ENCODE data around the gene ARMC5. TPM values are rescaled to one million over a fixed set of nuclear protein-coding genes. Genes with fewer than 3 reads are reported as not detected.
A peak's percentile ranks its signal among the peaks of the same experiment; 100 is the strongest.
"Not testable (repeated sequence)": the region's sequence is repeated elsewhere in the genome, so short reads cannot be mapped to it uniquely, and the experiment has no call there.

The ARMC5 gene
- total RNA-seq, 1 experiment from 2014 or later, result 10.1 TPM

DNA sequence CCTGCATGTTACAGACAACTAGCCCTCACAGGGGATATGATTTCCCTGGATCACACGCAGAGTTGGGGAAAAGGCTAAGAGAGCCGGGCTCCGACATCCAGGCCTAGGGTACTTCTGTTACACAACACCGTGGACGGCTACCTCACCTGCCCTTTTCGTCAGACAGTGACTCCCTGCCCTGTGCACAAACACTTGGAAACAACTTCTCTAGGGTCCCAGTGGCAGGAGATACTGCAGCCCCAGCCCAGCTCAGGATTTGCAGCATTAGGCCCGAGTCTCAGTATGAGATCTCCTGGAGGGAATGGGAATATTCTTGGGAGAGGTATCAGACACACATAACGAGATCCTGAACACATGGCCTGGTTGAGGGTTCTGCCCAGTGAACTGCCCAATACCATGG is 40.6 kb downstream of the ARMC5 start:
- DNase-seq (ENCODE audit: unreplicated experiment), result no peak
- H3K27me3 Mint-ChIP-seq (ENCODE audit: insufficient read depth, unreplicated experiment), result no peaks in the 10 kb centered on the region
- H3K4me1 Mint-ChIP-seq (ENCODE audit: insufficient read depth, unreplicated experiment), result no peaks in the 10 kb centered on the region
- ChIA-PET POLR2A (interaction anchor here (2.0 kb wide), 1 partner anchor 8 kb away, joined by 15 read pairs; the partner anchor contains the start of gene RUSF1), CTCF (interaction anchor here (0.6 kb wide), 1 partner anchor 9 kb away, joined by 3 read pairs; no protein-coding TSS in a partner anchor)
- H3K36me3 Mint-ChIP-seq (ENCODE audit: insufficient read depth, unreplicated experiment), result peaks cover 29% of the 10 kb centered on the region
- intact Hi-C loops (cut with micrococcal nuclease), result no loop called here
- H3K4me3 Mint-ChIP-seq (ENCODE audit: unreplicated experiment), result no peak overlapping the region
- no peak overlapping the region for H3K27ac Mint-ChIP-seq (ENCODE audit: low read depth, unreplicated experiment)
- TF ChIP-seq, protein P1, sequence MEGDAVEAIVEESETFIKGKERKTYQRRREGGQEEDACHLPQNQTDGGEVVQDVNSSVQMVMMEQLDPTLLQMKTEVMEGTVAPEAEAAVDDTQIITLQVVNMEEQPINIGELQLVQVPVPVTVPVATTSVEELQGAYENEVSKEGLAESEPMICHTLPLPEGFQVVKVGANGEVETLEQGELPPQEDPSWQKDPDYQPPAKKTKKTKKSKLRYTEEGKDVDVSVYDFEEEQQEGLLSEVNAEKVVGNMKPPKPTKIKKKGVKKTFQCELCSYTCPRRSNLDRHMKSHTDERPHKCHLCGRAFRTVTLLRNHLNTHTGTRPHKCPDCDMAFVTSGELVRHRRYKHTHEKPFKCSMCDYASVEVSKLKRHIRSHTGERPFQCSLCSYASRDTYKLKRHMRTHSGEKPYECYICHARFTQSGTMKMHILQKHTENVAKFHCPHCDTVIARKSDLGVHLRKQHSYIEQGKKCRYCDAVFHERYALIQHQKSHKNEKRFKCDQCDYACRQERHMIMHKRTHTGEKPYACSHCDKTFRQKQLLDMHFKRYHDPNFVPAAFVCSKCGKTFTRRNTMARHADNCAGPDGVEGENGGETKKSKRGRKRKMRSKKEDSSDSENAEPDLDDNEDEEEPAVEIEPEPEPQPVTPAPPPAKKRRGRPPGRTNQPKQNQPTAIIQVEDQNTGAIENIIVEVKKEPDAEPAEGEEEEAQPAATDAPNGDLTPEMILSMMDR (IDR thresholded peaks at IDR 0.05; ENCODE audit: unreplicated experiment), result no peak
- no peaks in the 10 kb centered on the region for H3K9me3 Mint-ChIP-seq (ENCODE audit: unreplicated experiment)
- no TSS peak for BruUV-seq (replicated peaks)

DNA sequence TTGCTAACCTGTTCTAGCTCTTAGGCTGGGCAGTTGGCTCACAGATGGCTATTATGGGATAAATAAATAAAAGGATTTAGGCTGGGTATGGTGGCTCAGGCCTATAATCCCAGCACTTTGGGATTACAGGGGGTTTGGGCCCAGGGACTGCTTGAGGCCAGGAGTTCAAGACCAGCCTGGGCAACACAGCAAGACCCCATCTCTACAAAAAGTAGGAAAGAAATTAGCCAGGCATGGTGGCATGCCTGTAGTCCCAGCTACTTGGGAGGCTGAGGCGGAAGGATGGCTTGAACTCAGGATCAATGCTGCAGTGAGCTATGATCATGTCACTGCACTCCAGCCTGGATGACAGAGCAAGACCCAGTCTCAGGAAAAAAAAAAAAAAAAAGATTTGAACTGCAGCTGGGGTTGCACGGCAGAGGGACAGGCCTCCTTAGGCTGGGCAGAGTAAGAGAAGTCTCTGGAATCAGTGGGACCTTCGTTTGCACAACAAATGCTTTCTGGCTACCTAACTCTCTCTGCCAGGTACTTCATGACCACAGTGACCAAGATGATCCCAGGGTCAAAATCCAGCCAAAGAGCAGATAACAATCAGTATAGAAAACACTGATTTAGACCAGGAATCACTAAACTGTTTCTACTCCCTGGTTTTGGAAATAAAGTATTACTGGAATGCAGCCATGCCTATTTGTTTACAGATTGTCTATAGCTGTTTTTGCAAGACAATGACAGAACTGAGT is 42.1 kb downstream of the ARMC5 start:
- CTCF ChIA-PET, result interaction anchor here (0.9 to 2.0 kb wide), 3 partner anchors 41 to 192 kb away, joined by 3 to 6 read pairs (median 4); no protein-coding TSS in a partner anchor
- TF ChIP-seq, protein P1 (IDR thresholded peaks at IDR 0.05; ENCODE audit: unreplicated experiment), result no peak
- H3K36me3 Mint-ChIP-seq (ENCODE audit: insufficient read depth, unreplicated experiment), result peaks cover 22% of the 10 kb centered on the region
- no peak overlapping the region for H3K4me3 Mint-ChIP-seq (ENCODE audit: unreplicated experiment)
- no TSS peak for BruUV-seq (replicated peaks)
- intact Hi-C loops (cut with micrococcal nuclease), result no loop called here
- no peak for DNase-seq (ENCODE audit: unreplicated experiment)
- no peaks in the 10 kb centered on the region for H3K27me3 Mint-ChIP-seq (ENCODE audit: insufficient read depth, unreplicated experiment)
- POLR2A ChIA-PET, result interaction anchor here (0.6 kb wide), 1 partner anchor 344 kb away, joined by 5 read pairs; no protein-coding TSS in a partner anchor
- H3K4me1 Mint-ChIP-seq (ENCODE audit: insufficient read depth, unreplicated experiment), result no peaks in the 10 kb centered on the region
- H3K27ac Mint-ChIP-seq (ENCODE audit: low read depth, unreplicated experiment), result no peak overlapping the region
- H3K9me3 Mint-ChIP-seq (ENCODE audit: unreplicated experiment), result no peaks in the 10 kb centered on the region

DNA sequence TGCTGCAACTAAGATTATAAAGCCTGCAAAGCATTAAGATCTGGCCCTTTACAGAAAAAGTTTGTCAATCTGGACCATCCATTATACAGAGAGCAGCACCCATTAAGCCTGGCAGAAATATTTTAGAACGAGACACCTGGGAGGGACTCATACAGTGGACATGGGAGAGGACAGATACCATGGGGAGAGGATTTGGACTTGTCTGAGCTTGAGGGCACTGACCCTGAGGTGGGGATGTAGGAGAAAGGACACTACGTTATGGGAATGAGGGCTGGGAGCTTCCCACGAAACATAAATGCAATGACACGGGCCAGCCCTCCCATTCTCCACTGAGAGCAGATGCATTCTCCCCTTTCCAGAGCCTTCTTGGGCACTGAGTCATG is 42.7 kb downstream of the ARMC5 start:
- no peaks in the 10 kb centered on the region for H3K27me3 Mint-ChIP-seq (ENCODE audit: insufficient read depth, unreplicated experiment)

DNA sequence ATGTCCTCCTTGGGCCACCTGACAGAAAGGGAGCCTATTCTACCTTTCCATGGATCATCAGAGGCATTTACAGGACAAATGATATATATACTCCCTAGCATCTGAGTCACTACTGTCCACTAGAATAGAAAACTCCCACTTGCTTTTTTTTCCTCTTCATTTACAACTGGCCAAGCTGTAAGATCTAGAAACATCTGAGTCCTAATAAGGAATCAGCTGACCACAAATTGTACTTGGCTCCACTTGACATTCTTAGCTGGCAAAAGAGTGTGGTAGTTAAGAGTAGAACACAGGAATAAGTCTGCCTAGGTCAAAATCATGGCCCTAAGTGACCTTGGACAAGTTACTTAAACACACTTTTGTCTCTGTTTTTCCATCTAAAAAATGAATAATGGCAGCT is 43.7 kb downstream of the ARMC5 start:
- CTCF ChIA-PET, result interaction anchor here (1.1 to 2.0 kb wide), 3 partner anchors 28 to 365 kb away, joined by 3 to 6 read pairs (median 3); no protein-coding TSS in a partner anchor

More for the DNA sequence above, 42.7 kb downstream of the ARMC5 start:
- Mint-ChIP-seq H3K9me3 (ENCODE audit: unreplicated experiment) (no peaks in the 10 kb centered on the region), H3K36me3 (ENCODE audit: insufficient read depth, unreplicated experiment) (peaks cover 22% of the 10 kb centered on the region), H3K4me1 (ENCODE audit: insufficient read depth, unreplicated experiment) (peaks cover 1% of the 10 kb centered on the region), H3K4me3 (ENCODE audit: unreplicated experiment) (no peak overlapping the region), H3K27ac (ENCODE audit: low read depth, unreplicated experiment) (no peak overlapping the region)
- POLR2A ChIA-PET, result no interaction called here
- BruUV-seq (replicated peaks), result no TSS peak
- CTCF ChIA-PET, result interaction anchor here (2.0 kb wide), 1 partner anchor 41 kb away, joined by 6 read pairs; no protein-coding TSS in a partner anchor
- DNase-seq (ENCODE audit: unreplicated experiment), result no peak
- intact Hi-C loops (cut with micrococcal nuclease), result no loop called here
- TF ChIP-seq, protein P1 (IDR thresholded peaks at IDR 0.05; ENCODE audit: unreplicated experiment), result no peak

DNA sequence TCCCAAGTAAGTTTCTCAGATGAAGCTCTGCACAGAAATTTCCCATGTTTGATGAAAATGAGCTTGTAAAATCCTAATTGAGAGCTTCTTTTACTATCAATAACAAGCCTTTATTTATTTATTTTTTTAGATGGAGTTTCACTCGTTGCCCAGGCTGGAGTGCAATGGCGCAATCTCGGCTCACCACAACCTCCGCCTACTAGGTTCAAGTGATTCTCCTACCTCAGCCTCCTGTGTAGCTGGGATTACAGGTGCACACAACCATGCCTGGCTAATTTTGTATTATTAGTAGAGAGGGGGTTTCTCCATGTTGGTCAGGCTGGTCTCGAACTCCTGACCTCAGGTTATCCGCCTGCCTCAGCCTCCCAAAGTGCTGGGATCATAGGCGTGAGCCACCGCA is 44.3 kb downstream of the ARMC5 start:
- ChIA-PET POLR2A (interaction anchor here (1.2 kb wide), 1 partner anchor 14 kb away, joined by 3 read pairs; no protein-coding TSS in a partner anchor), CTCF (interaction anchor here (1.1 to 2.0 kb wide), 3 partner anchors 29 to 365 kb away, joined by 3 to 6 read pairs (median 3); no protein-coding TSS in a partner anchor)
- DNase-seq (ENCODE audit: unreplicated experiment); H3K9me3 Mint-ChIP-seq (ENCODE audit: unreplicated experiment); H3K27me3 Mint-ChIP-seq (ENCODE audit: insufficient read depth, unreplicated experiment); H3K4me3 Mint-ChIP-seq (ENCODE audit: unreplicated experiment); H3K4me1 Mint-ChIP-seq (ENCODE audit: insufficient read depth, unreplicated experiment); intact Hi-C loops (cut with micrococcal nuclease); BruUV-seq (replicated peaks); H3K27ac Mint-ChIP-seq (ENCODE audit: low read depth, unreplicated experiment): not testable (repeated sequence)
- peaks cover 13% of the 10 kb centered on the region for H3K36me3 Mint-ChIP-seq (ENCODE audit: insufficient read depth, unreplicated experiment)

More for the DNA sequence above, 43.7 kb downstream of the ARMC5 start:
- Mint-ChIP-seq H3K36me3 (ENCODE audit: insufficient read depth, unreplicated experiment) (peaks cover 13% of the 10 kb centered on the region), H3K9me3 (ENCODE audit: unreplicated experiment) (no peaks in the 10 kb centered on the region), H3K4me3 (ENCODE audit: unreplicated experiment) (no peak overlapping the region), H3K4me1 (ENCODE audit: insufficient read depth, unreplicated experiment) (peaks cover 7% of the 10 kb centered on the region), H3K27ac (ENCODE audit: low read depth, unreplicated experiment) (peak overlapping the region; percentile 31), H3K27me3 (ENCODE audit: insufficient read depth, unreplicated experiment) (no peaks in the 10 kb centered on the region)
- DNase-seq (ENCODE audit: unreplicated experiment), result no peak
- BruUV-seq (replicated peaks), result no TSS peak
- POLR2A ChIA-PET, result interaction anchor here (1.2 kb wide), 1 partner anchor 13 kb away, joined by 3 read pairs; no protein-coding TSS in a partner anchor
- intact Hi-C loops (cut with micrococcal nuclease), result no loop called here
- TF ChIP-seq, protein P1 (IDR thresholded peaks at IDR 0.05; ENCODE audit: unreplicated experiment), result no peak
